Omental fat pad (tissue), 4 donors: Measurements from ENCODE around the gene CEP164. TPM values are rescaled to one million over a fixed set of nuclear protein-coding genes. Genes with fewer than 3 reads are reported as not detected.

Source experiments
- ATAC-seq: fragments of 150-250 bp; one replicate; pipeline ENCODE4 v1.9.1; 2016; ENCODE audit warnings: mild to moderate bottlenecking, moderate library complexity; ENCODE audit not compliant: low FRiP score
- DNase-seq: peaks from one replicate; pipeline ENCODE4 v3.0.0-alpha.2; 2019; ENCODE audit warnings: low spot score
- CTCF ChIP-seq, 3 donors: fragments of 450-650 bp; IDR thresholded peaks; one replicate each; pipeline ENCODE4 v1.5.1; 2016 to 2017; ENCODE audit warnings: antibody characterized with exemption in 3 of 3, mild to moderate bottlenecking in 3 of 3, moderate library complexity in 2 of 3
- total RNA-seq, 4 donors: library from RNA; depleted of rRNA; stranded (reverse); fragments of >200 nt; gene quantifications; one replicate each; pipeline ENCODE4 v1.1.0, GENCODE V29; 2016

CEP164 gene
- total RNA-seq, 4 donors from 2014 or later = 15.1 to 20.3 (median 19.4) TPM

- DNase-seq (no peak), ATAC-seq (no peak)
- TF ChIP-seq CTCF (IDR thresholded peaks at IDR 0.05) = no peak
These were observed 6.3 kb downstream of the CEP164 start for GRCh38 chr11:117333917-117334316.

GRCh38 chr11:117334896-117335295 lies 7.2 kb downstream of the CEP164 start:
- TF ChIP-seq CTCF (IDR thresholded peaks at IDR 0.05) = no peak
- ATAC-seq (no peak), DNase-seq (no peak)

GRCh38 chr11:117335399-117335798 lies 7.7 kb downstream of the CEP164 start:
- ATAC-seq (no peak), DNase-seq (no peak)
- no peak for TF ChIP-seq CTCF (IDR thresholded peaks at IDR 0.05)

GRCh38 chr11:117337076-117337475 lies 9.4 kb downstream of the CEP164 start:
- no peak for ATAC-seq
- DNase-seq = no peak
- no peak for TF ChIP-seq CTCF (IDR thresholded peaks at IDR 0.05)

GRCh38 chr11:117345039-117345438 lies 17.4 kb downstream of the CEP164 start:
- no peak for TF ChIP-seq CTCF (IDR thresholded peaks at IDR 0.05)
- no peak for DNase-seq
- no peak for ATAC-seq

GRCh38 chr11:117354550-117354949 lies 26.9 kb downstream of the CEP164 start:
- TF ChIP-seq CTCF (IDR thresholded peaks at IDR 0.05) = no peak
- DNase-seq = no peak
- ATAC-seq = no peak

GRCh38 chr11:117356126-117356890 lies 28.7 kb downstream of the CEP164 start:
- ATAC-seq (no peak), DNase-seq (no peak)
- TF ChIP-seq CTCF (IDR thresholded peaks at IDR 0.05) = no peak
